GM21447 (cell line): ENCODE results near the gene CACNA1C.

ENCODE experiments used
- ATAC-seq: cut with Tn5 transposase; IDR thresholded peaks from one replicate; pipeline ENCODE4 v1.9.1; 2021; ENCODE audit not compliant: unreplicated experiment

Gene CACNA1C

GRCh38 chr12:2535583-2536204 is 482.9 kb downstream of the CACNA1C start:
- ATAC-seq = no peak

- ATAC-seq = no peak
Observed at GRCh38 chr12:2536724-2537123, 483.9 kb downstream of the CACNA1C start.

- no peak for ATAC-seq
Observed at GRCh38 chr12:2537868-2538541, 485.2 kb downstream of the CACNA1C start.

GRCh38 chr12:2539938-2540337 is 487.2 kb downstream of the CACNA1C start:
- ATAC-seq = no peak

GRCh38 chr12:2540535-2540941 is 487.8 kb downstream of the CACNA1C start:
- no peak for ATAC-seq

GRCh38 chr12:2541631-2542204 is 488.9 kb downstream of the CACNA1C start:
- ATAC-seq = no peak

- no peak for ATAC-seq
Observed at GRCh38 chr12:2543801-2544200, 491.0 kb downstream of the CACNA1C start.

- no peak for ATAC-seq
Observed at GRCh38 chr12:2544230-2544629, 491.4 kb downstream of the CACNA1C start.

- ATAC-seq = no peak
Observed at GRCh38 chr12:2547273-2548044, 494.7 kb downstream of the CACNA1C start.

GRCh38 chr12:2548081-2548480 is 495.3 kb downstream of the CACNA1C start:
- ATAC-seq = no peak

GRCh38 chr12:2550561-2551411 is 498.0 kb downstream of the CACNA1C start:
- ATAC-seq = no peak

GRCh38 chr12:2551412-2551900 is 498.7 kb downstream of the CACNA1C start:
- no peak for ATAC-seq

GRCh38 chr12:2552000-2552756 is 499.4 kb downstream of the CACNA1C start:
- no peak for ATAC-seq

- no peak for ATAC-seq
Observed at GRCh38 chr12:2553388-2554126, 500.8 kb downstream of the CACNA1C start.

- no peak for ATAC-seq
Observed at GRCh38 chr12:2555487-2556082, 502.8 kb downstream of the CACNA1C start.

- ATAC-seq = no peak
Observed at GRCh38 chr12:2557597-2557996, 504.8 kb downstream of the CACNA1C start.

- ATAC-seq = no peak
Observed at GRCh38 chr12:2559931-2560330, 507.1 kb downstream of the CACNA1C start.

- no peak for ATAC-seq
Observed at GRCh38 chr12:2560356-2560755, 507.6 kb downstream of the CACNA1C start.

GRCh38 chr12:2561367-2561766 is 508.6 kb downstream of the CACNA1C start:
- ATAC-seq = no peak
